GM23338 (cell line): Measurements from ENCODE around the gene PARD3. TPM values are rescaled to one million over a fixed set of nuclear protein-coding genes. Genes with fewer than 3 reads are reported as not detected.

Source experiments
- ATAC-seq: fragments of 200-7000 bp; cut with Tn5 transposase; 3 replicates; pipeline ENCODE4 v1.9.1; 2020
- DNase-seq: peaks from one replicate; pipeline ENCODE4 v3.0.0-alpha.2; 2015; ENCODE audit warnings: low spot score
- H2AFZ ChIP-seq: fragments of 200-600 bp; sonication (generic); 2 replicates; pipeline ENCODE4 v1.8.0; 2016; ENCODE audit warnings: antibody characterized with exemption, mild to moderate bottlenecking, moderate library complexity
- H3F3A ChIP-seq: fragments of 200-600 bp; sonication (generic); replicated peaks from 2 replicates; pipeline ENCODE4 v1.8.0; 2017; ENCODE audit warnings: antibody characterized with exemption, mixed run types, low read depth
- H3K27ac ChIP-seq: fragments of 200-600 bp; sonication (generic); 2 replicates; pipeline ENCODE4 v1.6.1; 2016; ENCODE audit warnings: low read depth
- H3K27me3 ChIP-seq: fragments of 200-600 bp; sonication (generic); 2 replicates; pipeline ENCODE4 v1.8.0; 2016; ENCODE audit warnings: mild to moderate bottlenecking, mixed run types, moderate library complexity; ENCODE audit not compliant: insufficient read depth
- H3K36me3 ChIP-seq: fragments of 200-600 bp; sonication (generic); 2 replicates; pipeline ENCODE4 v1.8.0; 2016; ENCODE audit warnings: mild to moderate bottlenecking; ENCODE audit not compliant: insufficient read depth
- H3K4me1 ChIP-seq: fragments of 200-600 bp; sonication (generic); 2 replicates; pipeline ENCODE4 v1.8.0; 2016; ENCODE audit warnings: mild to moderate bottlenecking, moderate library complexity; ENCODE audit not compliant: insufficient read depth
- H3K4me2 ChIP-seq: fragments of 200-600 bp; sonication (generic); 2 replicates; pipeline ENCODE4 v1.7.1; 2017; ENCODE audit warnings: mixed run types
- H3K4me3 ChIP-seq: fragments of 200-600 bp; sonication (generic); 2 replicates; pipeline ENCODE4 v1.6.1; 2016; ENCODE audit warnings: mixed run types
- H3K79me2 ChIP-seq: fragments of 200-600 bp; sonication (generic); replicated peaks from 2 replicates; pipeline ENCODE4 v1.8.0; 2017; ENCODE audit warnings: mild to moderate bottlenecking; ENCODE audit not compliant: insufficient read depth
- H3K9me2 ChIP-seq: fragments of 200-600 bp; sonication (generic); 2 replicates; pipeline ENCODE4 v1.8.0; 2017; ENCODE audit not compliant: insufficient read depth
- H4K20me1 ChIP-seq: fragments of 200-600 bp; sonication (generic); replicated peaks from 2 replicates; pipeline ENCODE4 v1.8.0; 2017; ENCODE audit warnings: mild to moderate bottlenecking; ENCODE audit not compliant: insufficient read depth
- H3K27ac Mint-ChIP-seq: 2 replicates; pipeline ENCODE4 v1.8.0; 2020; ENCODE audit warnings: inconsistent platforms, mild to moderate bottlenecking, moderate library complexity, mixed read lengths
- H3K27me3 Mint-ChIP-seq: 3 replicates; pipeline ENCODE4 v1.8.0; 2022; ENCODE audit warnings: low read depth, mild to moderate bottlenecking, moderate library complexity, mixed read lengths, inconsistent platforms; ENCODE audit not compliant: insufficient read depth, poor library complexity
- H3K36me3 Mint-ChIP-seq: 3 replicates; pipeline ENCODE4 v1.8.0; 2021; ENCODE audit warnings: low read depth, mild to moderate bottlenecking, inconsistent platforms, moderate library complexity, mixed read lengths
- H3K4me1 Mint-ChIP-seq: 3 replicates; pipeline ENCODE4 v1.8.0; 2020; ENCODE audit warnings: mild to moderate bottlenecking, inconsistent platforms, mixed read lengths
- H3K4me3 Mint-ChIP-seq: 3 replicates; pipeline ENCODE4 v1.8.0; 2021; ENCODE audit warnings: moderate library complexity, mild to moderate bottlenecking, inconsistent platforms, mixed read lengths
- H3K9me3 Mint-ChIP-seq: 3 replicates; pipeline ENCODE4 v1.8.0; 2020; ENCODE audit warnings: moderate library complexity, mild to moderate bottlenecking, inconsistent platforms, mixed read lengths
- CREB1 ChIP-seq: fragments of 250-450 bp; sonication (Bioruptor Pico); IDR thresholded peaks from 2 replicates; pipeline ENCODE4 v1.5.0; 2020; ENCODE audit warnings: low read depth, mild to moderate bottlenecking, moderate library complexity
- EZH2phosphoT487 ChIP-seq: fragments of 200-600 bp; sonication (generic); IDR thresholded peaks from one replicate; pipeline ENCODE4 v1.8.1; 2018; ENCODE audit warnings: antibody characterized with exemption; ENCODE audit not compliant: unreplicated experiment
- NANOG ChIP-seq: IDR thresholded peaks from 2 replicates; pipeline ENCODE4 v1.6.1; 2016; ENCODE audit warnings: antibody characterized with exemption, borderline replicate concordance
- POLR2AphosphoS5 ChIP-seq: IDR thresholded peaks from 2 replicates; pipeline ENCODE4 v1.6.1; 2016; ENCODE audit warnings: antibody characterized with exemption, low read depth
- STAT1 ChIP-seq: IDR thresholded peaks from one replicate; pipeline ENCODE4 v1.6.1; 2016; ENCODE audit warnings: antibody characterized with exemption; ENCODE audit not compliant: unreplicated experiment
- ZNF114 ChIP-seq: fragments of 250-450 bp; sonication (Bioruptor Pico); IDR thresholded peaks from 2 replicates; pipeline ENCODE4 v1.5.0; 2020; ENCODE audit warnings: mild to moderate bottlenecking, moderate library complexity
- ZNF462 ChIP-seq: fragments of 250-450 bp; sonication (Bioruptor Pico); IDR thresholded peaks from 2 replicates; pipeline ENCODE4 v1.5.0; 2020; ENCODE audit warnings: mild to moderate bottlenecking, moderate library complexity
- polyA plus RNA-seq: library from polyadenylated mRNA; unstranded; fragments of >200 nt; fragmentation: Nextera tagmentation; extraction: Ambion mirVana; gene quantifications from 2 replicates; pipeline ENCODE4 v1.2.1, GENCODE V29; 2016
- total RNA-seq: library from RNA; depleted of rRNA; stranded (reverse); fragments of >200 nt; shearing (Covaris generic); gene quantifications from 2 replicates; pipeline ENCODE4 v1.2.3, GENCODE V29; 2014

Gene PARD3
- total and polyA plus RNA-seq, 2 experiments from 2014 or later: 30.2 to 51.4 TPM

- Histone ChIP-seq H3K36me3 (no peaks in the 10 kb centered on the region), H3K27me3 (no peaks in the 10 kb centered on the region), H2AFZ (no peak overlapping the region), H3K4me1 (peaks cover 18% of the 10 kb centered on the region), H4K20me1 (no peaks in the 10 kb centered on the region; the same call in 1 of the 2 replicates), H3K9me2 (no peaks in the 10 kb centered on the region), H3K27ac (no peak overlapping the region), H3F3A (no peaks in the 10 kb centered on the region), H3K79me2 (0 out of 2 replicates have a peak, but pooled peaks cover 3% of the 10 kb centered on the region), H3K4me3 (no peak overlapping the region), H3K4me2 (no peak overlapping the region)
- DNase-seq (no peak), ATAC-seq (no peak)
- Mint-ChIP-seq H3K9me3 (no peaks in the 10 kb centered on the region), H3K27me3 (peaks cover 2% of the 10 kb centered on the region), H3K36me3 (no peaks in the 10 kb centered on the region), H3K4me3 (no peak overlapping the region), H3K4me1 (peaks cover 54% of the 10 kb centered on the region), H3K27ac (no peak overlapping the region)
- no peak for TF ChIP-seq EZH2phosphoT487
- TF ChIP-seq CREB1 (CRISPR knock-in tag): no peak
Measured at GRCh38 chr10:34432589-34432988, 382.5 kb downstream of the PARD3 start.

- H3K27ac ChIP-seq: no peak overlapping the region
- H3K4me3 ChIP-seq: no peak overlapping the region
- no peak overlapping the region for H2AFZ ChIP-seq
- Mint-ChIP-seq H3K27me3 (peaks cover 4% of the 10 kb centered on the region), H3K9me3 (no peaks in the 10 kb centered on the region), H3K27ac (no peak overlapping the region), H3K4me3 (no peak overlapping the region), H3K36me3 (no peaks in the 10 kb centered on the region), H3K4me1 (peaks cover 58% of the 10 kb centered on the region)
- H3K36me3 ChIP-seq: no peaks in the 10 kb centered on the region
- H3F3A ChIP-seq: no peaks in the 10 kb centered on the region
- DNase-seq (no peak), ATAC-seq (no peak)
- no peak for TF ChIP-seq ZNF114 (CRISPR knock-in tag)
- TF ChIP-seq CREB1 (CRISPR knock-in tag): no peak
- H3K4me1 ChIP-seq: peaks cover 32% of the 10 kb centered on the region
- H3K79me2 ChIP-seq: 0 out of 2 replicates have a peak, but pooled peaks cover 3% of the 10 kb centered on the region
- H3K27me3 ChIP-seq: no peaks in the 10 kb centered on the region
- H3K9me2 ChIP-seq: no peaks in the 10 kb centered on the region
- no peaks in the 10 kb centered on the region for H4K20me1 ChIP-seq
- H3K4me2 ChIP-seq: no peak overlapping the region
Measured at GRCh38 chr10:34430685-34431084, 384.4 kb downstream of the PARD3 start.

- ATAC-seq (no peak), DNase-seq (no peak)
- Histone ChIP-seq H3K79me2 (no peaks in the 10 kb centered on the region; the same call in 1 of the 2 replicates), H3K27ac (no peak overlapping the region), H3K9me2 (no peaks in the 10 kb centered on the region), H2AFZ (no peak overlapping the region), H3K4me2 (no peak overlapping the region; the same call in 1 of the 2 replicates), H3K27me3 (no peaks in the 10 kb centered on the region), H3K4me1 (peaks cover 45% of the 10 kb centered on the region), H3K36me3 (no peaks in the 10 kb centered on the region), H3F3A (no peaks in the 10 kb centered on the region), H3K4me3 (no peak overlapping the region), H4K20me1 (no peaks in the 10 kb centered on the region)
- no peaks in the 10 kb centered on the region for H3K36me3 Mint-ChIP-seq
- TF ChIP-seq STAT1 (no peak), NANOG (no peak), ZNF114 (CRISPR knock-in tag) (no peak)
- no peaks in the 10 kb centered on the region for H3K9me3 Mint-ChIP-seq
- peaks cover 56% of the 10 kb centered on the region for H3K4me1 Mint-ChIP-seq
- peaks cover 7% of the 10 kb centered on the region for H3K27me3 Mint-ChIP-seq
- H3K27ac Mint-ChIP-seq: no peak overlapping the region
- no peak overlapping the region for H3K4me3 Mint-ChIP-seq
Measured at GRCh38 chr10:34428501-34428900, 386.6 kb downstream of the PARD3 start.

GRCh38 chr10:34427911-34428216 is 387.2 kb downstream of the PARD3 start:
- Histone ChIP-seq H3K36me3 (no peaks in the 10 kb centered on the region), H3K4me1 (peaks cover 49% of the 10 kb centered on the region), H2AFZ (no peak overlapping the region), H3K79me2 (no peaks in the 10 kb centered on the region; the same call in 1 of the 2 replicates), H4K20me1 (no peaks in the 10 kb centered on the region), H3F3A (no peaks in the 10 kb centered on the region), H3K4me3 (peak overlapping the region; percentile 47), H3K27ac (no peak overlapping the region; the same call in 1 of the 2 replicates), H3K9me2 (no peaks in the 10 kb centered on the region), H3K27me3 (no peaks in the 10 kb centered on the region), H3K4me2 (peak overlapping the region; percentile 68)
- H3K9me3 Mint-ChIP-seq: no peaks in the 10 kb centered on the region
- H3K27me3 Mint-ChIP-seq: peaks cover 7% of the 10 kb centered on the region
- H3K27ac Mint-ChIP-seq: peak overlapping the region; percentile 67
- H3K36me3 Mint-ChIP-seq: no peaks in the 10 kb centered on the region
- H3K4me1 Mint-ChIP-seq: peaks cover 60% of the 10 kb centered on the region
- peak; percentile 46 for DNase-seq
- peak overlapping the region; percentile 64 for H3K4me3 Mint-ChIP-seq
- peak; percentile 63 for ATAC-seq
- TF ChIP-seq ZNF462 (CRISPR knock-in tag): no peak
- TF ChIP-seq POLR2AphosphoS5: no peak
- no peak for TF ChIP-seq CREB1 (CRISPR knock-in tag)
